OCI-LY3 (cell line): Measurements from ENCODE around the gene DNAJB8.

ENCODE experiments used
- CTCF ChIP-seq: fragments of 200-600, 300-600 bp; sonication (generic); IDR thresholded peaks from 2 replicates; pipeline ENCODE4 v1.5.1; 2014; ENCODE audit warnings: antibody characterized with exemption, low read length, low read depth
- EZH2phosphoT487 ChIP-seq: fragments of 200-600 bp; shearing (Covaris generic); IDR thresholded peaks from 2 replicates; pipeline ENCODE4 v1.6.1; 2018; ENCODE audit warnings: antibody characterized with exemption, mixed run types, low read depth

DNA sequence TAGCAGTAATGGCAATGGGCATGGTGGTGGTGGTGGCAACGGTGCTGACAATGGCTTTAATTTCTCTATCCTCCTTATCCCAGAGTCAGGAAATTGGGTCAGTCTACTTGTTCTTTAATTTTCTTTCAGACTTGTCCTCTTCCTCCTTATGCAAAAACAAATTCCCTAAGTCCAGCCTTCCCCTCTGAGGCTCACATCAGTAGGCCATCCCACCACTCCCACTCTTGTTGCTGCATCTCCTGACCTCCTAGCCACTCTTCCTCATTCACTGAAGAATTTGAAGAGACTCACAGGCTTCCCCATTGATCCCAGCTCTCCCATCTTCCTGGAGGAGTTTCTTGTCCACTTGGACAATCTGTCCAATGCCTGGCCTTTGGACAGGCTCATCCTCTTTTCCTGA, 19.9 kb downstream of the DNAJB8 start:
- TF ChIP-seq CTCF (no peak), EZH2phosphoT487 (no peak)
